ENCODE measurements around the gene HOXA9.

Gene HOXA9

DNA sequence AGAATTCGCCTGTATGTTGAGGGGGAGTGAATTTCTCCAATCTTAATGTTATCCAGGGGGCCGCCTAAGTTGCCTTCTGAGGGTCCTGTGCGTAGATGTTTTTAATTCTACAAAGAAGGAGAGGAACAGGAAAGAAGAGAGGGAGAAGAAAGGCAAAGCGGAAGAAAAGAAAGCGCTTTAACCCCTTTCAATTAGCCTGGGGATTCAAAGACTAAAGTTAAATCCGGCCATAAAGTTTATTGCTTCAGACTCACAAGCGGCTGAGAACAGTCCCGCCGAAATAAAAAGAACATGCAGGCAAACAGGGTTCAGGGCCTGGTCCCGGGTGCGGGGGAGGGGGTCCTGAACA, 26.4 kb downstream of the HOXA9 start:
- Histone ChIP-seq H2AFZ (ENCODE audit: low read length) (no peak overlapping the region), H3K36me3 (replicated peaks; ENCODE audit: insufficient read depth, low read length) (no peaks in the 10 kb centered on the region), H3K4me1 (ENCODE audit: low read length) (no peaks in the 10 kb centered on the region), H4K20me1 (ENCODE audit: insufficient read depth, low read length) (no peaks in the 10 kb centered on the region), H3K27me3 (replicated peaks; ENCODE audit: insufficient read depth, low read length) (no peaks in the 10 kb centered on the region), H3K27ac (ENCODE audit: low read length) (no peak overlapping the region), H3F3A (ENCODE audit: insufficient read depth, low read length) (no peaks in the 10 kb centered on the region), H3K4me2 (ENCODE audit: low read depth, low read length) (no peak overlapping the region), H3K9me3 (replicated peaks; ENCODE audit: insufficient read depth, low read length) (no peaks in the 10 kb centered on the region), H3K9me2 (replicated peaks; ENCODE audit: insufficient read depth, low read length) (no peaks in the 10 kb centered on the region), H3K9ac (ENCODE audit: low read length) (no peak overlapping the region), H3K79me2 (ENCODE audit: low read length) (no peaks in the 10 kb centered on the region), H3K4me3 (ENCODE audit: low read length) (no peak overlapping the region)
- TF ChIP-seq EZH2phosphoT487 (IDR thresholded peaks at IDR 0.05; ENCODE audit: low read length) (no peak), EZH2 (optimal IDR thresholded peaks at IDR 0.05; ENCODE audit: low read depth, low read length) (no peak)
- TF ChIP-seq, protein P1, sequence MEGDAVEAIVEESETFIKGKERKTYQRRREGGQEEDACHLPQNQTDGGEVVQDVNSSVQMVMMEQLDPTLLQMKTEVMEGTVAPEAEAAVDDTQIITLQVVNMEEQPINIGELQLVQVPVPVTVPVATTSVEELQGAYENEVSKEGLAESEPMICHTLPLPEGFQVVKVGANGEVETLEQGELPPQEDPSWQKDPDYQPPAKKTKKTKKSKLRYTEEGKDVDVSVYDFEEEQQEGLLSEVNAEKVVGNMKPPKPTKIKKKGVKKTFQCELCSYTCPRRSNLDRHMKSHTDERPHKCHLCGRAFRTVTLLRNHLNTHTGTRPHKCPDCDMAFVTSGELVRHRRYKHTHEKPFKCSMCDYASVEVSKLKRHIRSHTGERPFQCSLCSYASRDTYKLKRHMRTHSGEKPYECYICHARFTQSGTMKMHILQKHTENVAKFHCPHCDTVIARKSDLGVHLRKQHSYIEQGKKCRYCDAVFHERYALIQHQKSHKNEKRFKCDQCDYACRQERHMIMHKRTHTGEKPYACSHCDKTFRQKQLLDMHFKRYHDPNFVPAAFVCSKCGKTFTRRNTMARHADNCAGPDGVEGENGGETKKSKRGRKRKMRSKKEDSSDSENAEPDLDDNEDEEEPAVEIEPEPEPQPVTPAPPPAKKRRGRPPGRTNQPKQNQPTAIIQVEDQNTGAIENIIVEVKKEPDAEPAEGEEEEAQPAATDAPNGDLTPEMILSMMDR (IDR thresholded peaks at IDR 0.05; ENCODE audit: low read length): no peak
- DNase-seq: no peak

GRCh38 chr7:27138472-27138871, 26.9 kb downstream of the HOXA9 start:
- H3K9ac ChIP-seq (ENCODE audit: low read length): no peak overlapping the region
- no peaks in the 10 kb centered on the region for H3K9me2 ChIP-seq (replicated peaks; ENCODE audit: insufficient read depth, low read length)
- H2AFZ ChIP-seq (ENCODE audit: low read length): no peak overlapping the region
- H4K20me1 ChIP-seq (ENCODE audit: insufficient read depth, low read length): no peaks in the 10 kb centered on the region
- H3K27me3 ChIP-seq (replicated peaks; ENCODE audit: insufficient read depth, low read length): no peaks in the 10 kb centered on the region
- no peaks in the 10 kb centered on the region for H3K9me3 ChIP-seq (replicated peaks; ENCODE audit: insufficient read depth, low read length)
- H3F3A ChIP-seq (ENCODE audit: insufficient read depth, low read length): no peaks in the 10 kb centered on the region
- H3K79me2 ChIP-seq (ENCODE audit: low read length): no peaks in the 10 kb centered on the region
- no peak overlapping the region for H3K4me3 ChIP-seq (ENCODE audit: low read length)
- no peak overlapping the region for H3K27ac ChIP-seq (ENCODE audit: low read length)
- DNase-seq: no peak
- H3K4me1 ChIP-seq (ENCODE audit: low read length): no peaks in the 10 kb centered on the region
- no peaks in the 10 kb centered on the region for H3K36me3 ChIP-seq (replicated peaks; ENCODE audit: insufficient read depth, low read length)
- TF ChIP-seq EZH2phosphoT487 (IDR thresholded peaks at IDR 0.05; ENCODE audit: low read length): no peak
- TF ChIP-seq EZH2 (optimal IDR thresholded peaks at IDR 0.05; ENCODE audit: low read depth, low read length): no peak
- TF ChIP-seq, protein P1 (IDR thresholded peaks at IDR 0.05; ENCODE audit: low read length): no peak
- no peak overlapping the region for H3K4me2 ChIP-seq (ENCODE audit: low read depth, low read length)

DNA sequence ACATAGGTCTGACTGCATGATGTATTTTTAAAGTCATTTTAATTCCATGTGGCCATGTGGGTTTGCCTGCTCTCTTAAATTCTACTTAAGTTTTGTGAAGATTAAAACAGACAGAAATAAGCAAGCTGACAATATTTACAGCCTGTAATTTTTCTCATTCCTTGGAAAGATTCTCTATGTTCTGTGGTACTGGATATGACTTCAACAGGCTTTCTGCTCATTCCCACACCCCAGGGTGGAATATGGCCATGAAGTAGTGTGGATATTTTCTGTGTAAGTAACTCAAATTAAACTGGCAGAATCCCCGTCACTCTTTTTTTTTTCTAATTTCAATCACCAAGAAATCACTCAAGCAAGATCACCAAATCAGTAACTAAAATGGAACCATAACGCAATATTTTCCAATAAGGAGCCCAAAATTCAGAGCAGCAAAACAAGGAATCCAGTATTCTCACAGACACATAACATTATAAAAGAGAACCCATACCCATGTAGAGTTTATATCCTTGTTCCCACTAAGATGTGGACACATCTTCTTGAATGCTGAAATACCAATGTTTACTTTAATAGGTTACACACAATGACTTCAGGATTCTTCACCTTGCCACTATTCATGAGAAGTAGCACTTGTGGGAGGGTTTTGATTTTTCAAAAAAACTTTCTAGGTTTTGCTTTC, 27.6 kb downstream of the HOXA9 start:
- H3K27me3 ChIP-seq (replicated peaks; ENCODE audit: insufficient read depth, low read length): no peaks in the 10 kb centered on the region
- TF ChIP-seq EZH2 (optimal IDR thresholded peaks at IDR 0.05; ENCODE audit: low read depth, low read length) (no peak), EZH2phosphoT487 (IDR thresholded peaks at IDR 0.05; ENCODE audit: low read length) (no peak)
- TF ChIP-seq, protein P1 (IDR thresholded peaks at IDR 0.05; ENCODE audit: low read length): no peak

More for the DNA sequence above, 27.6 kb downstream of the HOXA9 start:
- Histone ChIP-seq H3F3A (ENCODE audit: insufficient read depth, low read length) (no peaks in the 10 kb centered on the region), H3K36me3 (replicated peaks; ENCODE audit: insufficient read depth, low read length) (no peaks in the 10 kb centered on the region), H2AFZ (ENCODE audit: low read length) (no peak overlapping the region), H3K79me2 (ENCODE audit: low read length) (no peaks in the 10 kb centered on the region), H4K20me1 (ENCODE audit: insufficient read depth, low read length) (no peaks in the 10 kb centered on the region), H3K9me2 (replicated peaks; ENCODE audit: insufficient read depth, low read length) (no peaks in the 10 kb centered on the region), H3K27ac (ENCODE audit: low read length) (no peak overlapping the region), H3K4me1 (ENCODE audit: low read length) (no peaks in the 10 kb centered on the region), H3K4me2 (ENCODE audit: low read depth, low read length) (no peak overlapping the region), H3K4me3 (ENCODE audit: low read length) (no peak overlapping the region), H3K9me3 (replicated peaks; ENCODE audit: insufficient read depth, low read length) (no peaks in the 10 kb centered on the region), H3K9ac (ENCODE audit: low read length) (no peak overlapping the region)
- no peak for DNase-seq

Measured in MM.1S (cell line).